SKM-1 treated with dmso at 0.1 percent for 144 hours (cell line): ENCODE data around the gene ANXA4.
"Not testable (repeated sequence)": the region's sequence is repeated elsewhere in the genome, so short reads cannot be mapped to it uniquely, and the experiment has no call there.

Experiments
- DNase-seq: peaks from one replicate; lab custom pipeline; 2025; ENCODE audit not compliant: unreplicated experiment; lab: John Stamatoyannopoulos, UW

Gene ANXA4

DNA sequence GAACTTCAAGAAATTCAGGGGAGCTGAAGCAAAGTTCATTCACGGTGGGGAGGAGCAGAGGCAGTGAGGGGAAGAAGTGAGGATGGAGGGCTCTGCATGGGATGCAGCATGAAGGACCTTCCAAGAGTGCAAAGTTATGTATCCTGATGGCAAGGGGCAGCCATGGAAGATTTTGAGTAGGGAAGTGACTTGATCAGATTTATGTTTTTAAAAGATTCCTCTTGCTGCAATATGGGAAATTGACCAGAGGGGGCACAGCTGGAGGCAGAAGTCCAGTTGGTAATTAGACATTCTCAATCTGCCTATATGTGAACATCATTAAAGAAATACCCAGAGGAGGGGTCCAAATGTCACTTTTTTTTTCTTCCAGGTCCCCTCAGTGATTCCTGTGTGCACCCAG is 21.5 kb upstream of the ANXA4 start:
- peak; percentile 16 for DNase-seq

DNA sequence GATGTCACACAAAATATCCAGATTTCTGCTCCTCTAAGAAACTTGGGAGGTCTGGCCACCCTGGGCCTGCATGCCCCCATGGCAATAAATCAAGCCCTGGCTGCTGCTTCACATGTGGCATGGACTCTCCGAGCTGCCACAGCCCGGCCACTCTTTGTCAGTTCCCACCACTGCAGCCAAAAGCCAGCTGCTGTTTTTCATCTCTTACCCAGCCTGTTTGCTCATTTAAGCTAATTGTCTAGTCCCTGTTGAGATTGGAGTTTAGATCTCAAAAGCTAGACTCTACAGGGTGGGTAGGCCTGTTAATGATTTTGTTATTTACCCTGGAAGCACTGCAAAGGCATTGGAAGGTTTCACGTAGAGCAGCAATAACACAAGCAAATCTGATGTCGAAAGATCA is 20.9 kb upstream of the ANXA4 start:
- DNase-seq: no peak

DNA sequence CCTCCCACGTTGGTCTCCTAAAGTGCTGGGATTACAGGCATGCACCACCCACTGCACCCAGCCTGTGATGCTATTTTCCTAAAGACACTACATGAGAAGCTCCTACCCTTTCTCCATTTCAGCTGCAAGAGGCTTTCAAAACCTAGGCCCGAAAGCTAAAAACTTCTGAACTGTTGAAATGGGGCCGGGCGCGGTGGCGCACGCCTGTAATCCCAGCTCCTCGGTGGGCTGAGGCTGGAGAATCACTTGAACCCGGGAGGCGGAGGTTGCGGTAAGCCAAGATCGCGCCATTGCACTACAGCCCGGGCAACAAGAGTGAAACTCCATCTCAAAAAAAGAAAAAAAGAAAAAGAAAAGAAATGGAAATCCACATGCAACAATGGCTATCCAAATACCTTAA is 18.1 kb upstream of the ANXA4 start:
- DNase-seq: no peak

DNA sequence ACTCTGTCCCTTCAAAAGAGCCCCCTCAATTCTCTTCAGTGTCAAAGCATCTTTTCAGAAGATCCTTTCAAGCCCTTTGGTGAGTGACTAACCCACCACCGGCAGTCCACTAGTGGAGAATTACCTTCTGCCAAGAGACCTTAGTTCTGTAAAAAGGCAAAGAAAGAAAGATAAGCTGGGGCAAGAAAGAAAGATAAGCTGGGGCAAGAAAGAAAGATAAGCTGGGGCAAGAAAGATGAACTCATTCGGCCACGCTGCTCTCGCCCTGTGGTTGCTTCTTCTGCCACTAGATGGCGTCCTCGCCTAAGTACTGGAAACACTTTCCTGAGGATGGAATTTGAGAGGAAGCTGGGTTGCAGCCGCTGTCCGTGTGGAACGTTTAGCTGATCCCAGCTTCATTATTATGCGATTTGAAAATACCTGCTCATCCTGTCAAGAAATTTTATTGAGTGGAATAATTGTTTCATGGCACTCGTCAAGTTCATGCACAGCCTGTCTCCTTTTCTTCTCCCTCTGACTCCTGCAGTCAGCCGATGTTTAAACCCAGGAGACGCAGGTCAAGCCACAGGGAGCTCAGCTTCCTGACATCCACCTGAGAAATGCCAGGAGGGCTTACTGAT is 17.3 kb upstream of the ANXA4 start:
- peak; percentile 70 for DNase-seq

DNA sequence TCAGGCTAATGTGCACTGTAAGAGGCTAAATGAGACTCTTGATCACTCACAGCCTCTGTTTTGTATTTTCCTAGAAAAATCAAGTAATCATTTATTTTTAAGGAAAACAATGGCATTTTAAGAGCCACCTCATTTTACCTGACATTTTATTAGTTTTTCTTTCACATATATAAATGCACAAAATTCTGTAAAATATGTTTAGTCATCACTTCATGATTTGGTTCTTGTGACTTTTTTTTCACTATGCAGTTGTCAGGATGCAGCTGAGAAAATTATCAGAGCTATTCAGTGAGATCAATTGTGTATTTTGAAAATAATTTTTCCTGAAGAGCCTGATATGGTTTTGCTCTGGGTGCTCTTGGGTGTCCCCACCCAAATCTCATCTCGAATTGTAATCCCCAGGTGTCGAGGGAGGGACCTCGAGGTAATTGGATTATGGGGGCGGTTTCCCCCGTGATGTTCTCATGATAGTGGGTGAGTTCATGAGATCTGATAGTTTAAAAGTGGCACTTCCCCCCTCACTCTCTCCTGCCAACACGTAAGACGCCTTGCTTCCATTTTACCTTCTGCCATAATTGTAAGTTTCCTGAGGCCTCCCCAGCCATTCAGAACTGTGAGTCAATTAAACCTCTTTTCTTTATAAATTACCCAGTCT is 16.1 kb upstream of the ANXA4 start:
- no peak for DNase-seq

DNA sequence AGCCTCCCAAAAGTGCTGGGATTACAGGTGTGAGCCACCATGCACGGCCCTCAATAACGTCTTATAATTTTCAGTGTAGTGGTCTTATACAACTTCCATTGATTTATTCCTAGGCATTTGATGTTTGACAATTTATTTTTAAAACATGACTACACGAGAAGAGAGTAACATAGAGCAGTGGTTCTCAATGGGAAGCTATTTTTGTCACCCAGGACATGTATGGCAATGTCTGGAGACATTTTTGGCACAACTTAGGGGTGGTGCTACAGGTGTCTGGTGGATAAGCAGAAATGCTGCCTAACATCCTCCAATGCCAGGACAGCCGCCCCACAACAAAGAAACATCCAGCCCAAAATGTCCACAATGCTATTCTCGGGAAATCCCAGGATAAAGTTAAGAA is 12.7 kb upstream of the ANXA4 start:
- DNase-seq: no peak

DNA sequence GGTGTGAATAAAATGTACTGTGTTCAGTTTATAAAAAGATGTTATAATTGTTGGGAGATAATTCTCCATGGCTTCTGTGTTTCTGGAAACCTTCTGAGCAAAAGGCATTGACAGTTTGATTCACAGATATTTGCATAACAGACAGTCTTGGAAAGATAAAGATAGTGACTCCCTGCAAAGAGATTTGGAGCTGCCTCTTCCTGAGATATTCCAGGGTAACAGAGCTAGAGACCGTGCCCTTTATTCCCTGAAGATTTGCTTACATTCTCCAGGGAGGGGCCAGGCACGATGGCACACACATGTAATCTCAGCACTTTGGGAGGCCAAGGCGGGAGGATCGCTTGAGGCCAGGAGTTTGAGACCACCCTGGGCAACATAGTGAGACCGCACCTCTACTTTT is 12.2 kb upstream of the ANXA4 start:
- no peak for DNase-seq

DNA sequence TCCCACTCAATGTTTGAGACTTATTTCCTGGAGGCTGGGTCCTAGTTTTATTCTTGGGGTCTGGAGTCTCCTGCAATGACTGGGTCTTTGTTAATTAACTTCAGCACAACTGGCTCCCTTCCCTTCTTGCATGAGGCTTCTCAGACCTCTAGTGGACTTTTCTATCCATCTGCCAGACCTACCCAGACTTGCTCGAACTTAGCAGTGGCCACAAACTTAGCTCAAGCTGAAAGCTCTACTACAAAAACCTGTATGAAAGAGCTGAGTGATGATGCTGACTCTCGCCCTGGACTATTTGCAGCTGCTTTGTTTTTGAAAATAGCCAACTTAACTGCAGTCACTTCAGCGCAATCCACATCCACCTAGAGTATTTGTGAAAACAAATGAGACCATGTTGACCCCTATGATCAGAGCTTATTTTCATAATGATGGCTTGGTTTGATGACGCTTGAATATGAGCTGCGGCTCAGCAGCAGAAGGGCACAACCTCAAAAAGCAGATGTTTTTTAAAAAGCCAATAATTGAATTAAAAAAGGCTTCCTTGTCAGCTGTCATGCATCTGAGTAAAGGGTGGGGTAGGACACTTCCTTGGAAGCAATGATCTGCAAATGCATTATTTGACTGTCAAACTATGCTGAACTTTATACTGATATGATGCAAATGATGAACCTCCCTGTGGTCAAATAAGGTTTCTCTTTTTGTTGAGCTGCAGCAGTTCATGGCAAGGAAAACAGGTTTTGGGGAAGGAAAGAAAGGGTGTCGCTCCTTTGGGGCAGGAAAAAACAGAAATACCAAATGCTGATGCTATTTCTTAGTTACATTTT is 10.6 kb upstream of the ANXA4 start:
- no peak for DNase-seq

DNA sequence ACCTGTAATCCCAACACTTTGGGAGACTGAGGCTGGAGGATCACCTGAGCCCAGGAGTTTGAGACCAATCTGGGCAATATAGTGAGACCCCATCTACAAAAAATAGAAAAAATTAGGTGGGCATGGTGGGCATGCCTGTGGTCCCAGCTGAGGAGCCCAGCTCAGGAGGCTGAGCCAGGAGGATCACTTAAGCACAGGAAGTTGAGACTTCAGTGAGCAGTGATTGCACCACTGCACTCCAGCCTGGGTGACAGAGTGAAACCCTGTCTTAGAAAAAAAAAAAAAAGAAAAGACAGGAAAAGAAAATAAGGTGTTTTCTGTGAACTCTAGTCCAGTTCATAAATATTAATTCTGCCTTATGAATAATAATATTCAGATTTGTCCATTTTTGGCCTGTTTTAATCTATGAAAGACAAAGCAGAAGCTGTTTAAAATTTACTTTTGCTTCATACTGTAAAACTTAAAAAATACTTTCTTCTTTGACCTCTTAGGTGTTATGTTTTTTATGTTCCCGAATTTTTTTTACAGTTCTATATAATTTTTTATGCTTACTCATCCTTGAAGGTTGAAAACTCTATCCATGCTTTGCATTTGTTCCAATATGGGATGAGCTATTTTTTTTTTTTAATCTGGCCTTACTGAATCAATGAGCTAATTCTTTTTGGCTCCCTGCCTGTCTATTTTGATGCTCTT is 8.4 kb upstream of the ANXA4 start:
- no peak for DNase-seq

DNA sequence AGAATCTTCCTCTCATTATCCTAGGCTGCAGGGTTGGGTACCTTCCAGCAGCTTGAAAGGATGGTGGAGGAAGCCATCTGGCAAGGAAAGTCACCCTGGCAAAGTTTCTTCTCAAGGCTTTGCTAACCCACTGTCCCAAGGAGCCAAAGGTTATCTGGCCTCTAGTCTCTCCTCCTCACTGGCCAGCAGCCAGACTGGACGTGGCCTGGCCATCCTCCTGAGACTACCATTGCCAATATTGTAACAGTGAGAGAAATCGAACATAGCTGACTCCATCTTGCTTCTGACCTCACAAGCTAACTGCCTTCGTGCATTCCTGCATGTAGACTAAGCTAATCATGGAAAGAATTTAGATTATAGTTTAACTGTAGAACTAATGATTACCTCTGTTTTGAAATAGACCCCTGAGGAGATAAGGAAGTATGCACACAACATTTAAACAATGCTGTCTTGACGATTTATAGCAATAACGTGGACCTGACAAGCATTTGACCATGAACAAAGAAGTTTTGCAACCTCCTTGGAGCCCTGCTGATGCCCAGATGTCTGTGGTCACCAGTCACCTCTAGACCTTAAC is 7.8 kb upstream of the ANXA4 start:
- no peak for DNase-seq

DNA sequence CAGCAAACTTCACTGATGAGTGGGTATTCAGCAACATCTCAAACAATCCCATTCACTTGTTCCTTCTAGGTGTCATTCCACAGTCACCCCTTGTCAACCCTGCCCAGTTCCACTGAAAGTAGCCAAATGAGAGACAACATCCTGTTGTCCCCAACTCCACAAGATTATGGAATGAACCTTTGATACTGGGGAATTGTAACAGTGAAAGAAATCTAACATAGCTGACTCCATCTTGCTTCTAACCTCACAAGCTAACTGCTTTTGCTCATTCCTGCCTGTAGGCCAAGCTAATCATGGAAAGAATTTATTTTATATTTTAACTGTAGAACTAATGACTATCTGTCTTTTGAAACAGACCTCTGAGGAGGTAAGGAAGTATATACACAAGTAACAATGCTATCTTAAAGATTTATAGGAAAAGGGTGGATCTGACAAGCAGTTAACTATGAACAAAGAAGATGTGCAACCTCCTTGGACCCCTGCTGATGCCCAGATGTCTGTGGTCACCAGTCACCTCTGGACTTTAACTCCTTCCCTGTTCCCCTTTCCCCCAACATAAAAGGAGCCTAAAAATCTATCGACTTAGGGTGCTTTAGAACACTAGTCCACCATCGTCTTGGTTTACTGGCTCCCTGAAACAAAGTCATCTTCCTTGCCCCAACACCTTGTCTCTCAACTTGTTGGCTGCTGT is 6.9 kb upstream of the ANXA4 start:
- DNase-seq: no peak

DNA sequence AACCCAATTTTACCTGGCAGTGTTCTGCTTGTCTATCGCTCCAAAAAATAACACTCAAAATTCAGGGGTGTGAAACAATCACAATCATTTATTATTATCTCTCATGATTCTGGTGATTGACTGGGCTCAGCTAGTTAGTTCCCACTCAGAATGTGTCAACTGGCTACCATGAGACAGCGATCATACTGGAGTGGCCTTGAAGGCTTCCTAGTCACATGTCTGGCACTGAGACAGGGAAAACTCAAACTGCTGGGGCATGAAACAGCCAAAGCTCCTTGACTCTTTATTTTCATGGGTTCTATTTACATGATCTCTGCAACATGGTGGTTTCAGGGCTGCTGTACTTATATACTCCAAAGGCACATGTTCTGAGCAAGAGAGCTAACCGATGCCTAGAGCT is 6.2 kb upstream of the ANXA4 start:
- DNase-seq: no peak

DNA sequence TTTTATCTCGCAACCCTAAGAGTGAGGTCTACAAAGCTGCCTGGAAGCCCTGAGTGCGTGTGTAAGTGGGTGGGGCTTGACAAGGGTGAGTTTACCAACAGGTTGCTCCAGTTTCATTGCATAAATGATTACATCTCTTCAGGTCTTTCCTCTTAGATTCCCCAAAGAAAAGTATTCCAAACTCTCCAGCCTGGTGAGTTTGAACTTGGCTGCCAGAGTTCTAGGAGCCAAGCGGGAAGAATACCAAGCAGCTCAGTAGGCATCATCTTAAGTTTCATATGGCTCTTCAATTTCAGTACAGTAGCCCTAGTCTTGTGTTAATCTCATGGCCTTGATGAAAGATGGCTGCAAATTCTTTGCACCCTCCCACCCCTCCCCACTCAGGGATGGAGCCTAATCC is 3.8 kb upstream of the ANXA4 start:
- not testable (repeated sequence) for DNase-seq

DNA sequence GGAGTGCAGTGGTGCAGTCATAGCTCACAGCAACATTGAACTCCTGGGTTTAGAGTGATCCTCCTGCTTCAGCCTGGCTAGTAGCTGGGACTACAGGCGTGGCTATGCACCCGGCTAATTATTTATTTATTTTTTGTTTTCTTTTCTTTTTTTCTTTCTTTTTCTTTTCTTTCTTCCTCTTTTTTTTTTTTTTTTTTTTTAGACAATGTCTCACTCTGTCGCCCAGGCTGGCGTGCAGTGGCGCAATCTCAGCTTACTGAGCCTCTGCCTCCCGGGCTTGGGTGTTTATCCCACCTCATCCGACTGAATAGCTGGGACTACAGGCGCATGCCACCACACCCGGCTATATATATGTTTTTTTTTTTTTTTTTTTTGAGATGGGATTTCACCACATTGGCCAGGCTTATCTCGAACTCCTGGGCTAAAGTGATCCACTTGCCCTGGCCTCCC is 1.4 kb upstream of the ANXA4 start:
- no peak for DNase-seq

DNA sequence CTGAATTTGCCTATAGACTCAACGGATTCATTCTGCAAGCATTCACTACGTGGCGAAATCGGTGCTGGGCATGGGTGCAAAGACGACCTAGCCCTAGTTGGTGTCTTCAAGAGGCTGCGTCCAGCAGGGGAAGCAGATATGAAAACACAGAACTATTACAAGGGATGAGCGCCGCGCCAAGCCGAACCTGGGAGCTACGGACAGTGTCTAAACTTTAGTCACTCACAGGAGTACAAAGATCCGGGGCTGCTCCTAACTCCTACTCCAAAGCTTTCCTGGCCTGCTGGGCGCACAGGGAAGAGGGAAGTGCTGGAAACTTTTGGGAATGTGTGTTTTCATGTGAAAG is 732 bp upstream of the ANXA4 start:
- DNase-seq: peak; percentile 73

DNA sequence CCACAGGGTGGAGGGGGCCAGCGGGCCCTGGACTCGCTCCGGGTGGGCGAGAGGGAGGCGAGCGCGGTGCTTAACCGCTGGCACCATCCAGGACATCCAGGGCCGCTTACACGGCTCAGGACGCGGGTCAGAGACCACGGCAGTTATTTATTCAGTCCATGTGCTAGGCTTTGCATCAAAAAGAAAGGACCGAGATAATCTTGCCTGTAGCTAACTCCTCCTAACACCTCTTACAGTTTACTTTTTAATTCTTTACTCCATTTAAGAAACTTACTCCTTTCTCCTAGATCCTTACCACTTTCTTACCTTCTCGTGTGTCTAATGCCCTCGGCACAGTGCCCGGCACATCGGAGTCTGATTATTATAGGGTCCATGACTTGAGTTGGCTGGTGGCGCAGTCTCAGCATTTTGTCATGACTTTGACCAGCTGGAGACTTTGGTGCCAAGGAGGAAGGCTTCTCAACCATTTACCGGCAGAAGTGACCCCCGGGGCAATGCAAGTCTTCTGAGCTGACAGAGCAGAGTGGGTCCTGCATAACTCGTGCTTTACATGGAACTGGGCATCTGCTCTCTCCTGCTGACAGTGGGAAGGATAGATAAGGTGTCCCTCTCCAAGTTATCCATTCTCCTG is 503 bp downstream of the ANXA4 start:
- DNase-seq: no peak

DNA sequence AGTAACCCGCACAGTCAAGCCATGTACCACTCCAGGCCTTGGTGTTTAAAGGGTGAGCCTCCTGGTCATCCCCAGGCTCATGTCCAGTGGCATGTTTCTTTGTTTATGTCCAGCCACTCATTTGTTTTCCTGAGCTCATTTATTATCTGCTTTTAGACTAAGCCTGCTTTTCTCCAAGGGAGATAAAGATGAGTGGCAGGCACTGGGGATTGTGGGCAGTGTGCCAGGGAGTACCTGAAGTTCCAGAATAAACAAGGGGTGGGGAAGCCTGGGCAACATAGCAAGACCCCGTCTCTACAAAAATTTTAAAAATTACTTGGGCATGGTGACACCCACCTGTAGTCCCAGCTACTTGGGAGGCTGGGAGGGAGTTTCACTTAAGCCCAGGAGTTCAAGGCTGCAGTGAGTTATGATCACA is 1.9 kb downstream of the ANXA4 start:
- DNase-seq: no peak

DNA sequence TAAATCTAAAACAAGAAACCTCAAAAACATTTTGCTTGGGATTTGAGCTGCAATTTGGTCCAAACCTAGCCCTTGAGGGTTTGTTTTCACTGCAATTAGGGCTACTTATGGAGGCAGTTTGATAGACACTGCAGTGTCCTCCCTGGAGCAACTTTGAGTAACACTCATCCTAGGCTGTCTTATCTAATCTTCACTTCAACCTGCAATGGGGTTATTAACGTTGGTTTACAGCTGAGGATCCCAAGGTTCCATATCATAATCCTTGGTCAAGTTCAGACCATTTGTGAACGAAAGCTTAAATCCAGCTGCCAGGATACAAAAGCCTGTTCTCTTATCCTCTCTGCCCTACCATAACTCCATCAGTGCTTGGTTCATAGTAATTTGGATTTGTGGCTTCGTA is 2.5 kb downstream of the ANXA4 start:
- no peak for DNase-seq

DNA sequence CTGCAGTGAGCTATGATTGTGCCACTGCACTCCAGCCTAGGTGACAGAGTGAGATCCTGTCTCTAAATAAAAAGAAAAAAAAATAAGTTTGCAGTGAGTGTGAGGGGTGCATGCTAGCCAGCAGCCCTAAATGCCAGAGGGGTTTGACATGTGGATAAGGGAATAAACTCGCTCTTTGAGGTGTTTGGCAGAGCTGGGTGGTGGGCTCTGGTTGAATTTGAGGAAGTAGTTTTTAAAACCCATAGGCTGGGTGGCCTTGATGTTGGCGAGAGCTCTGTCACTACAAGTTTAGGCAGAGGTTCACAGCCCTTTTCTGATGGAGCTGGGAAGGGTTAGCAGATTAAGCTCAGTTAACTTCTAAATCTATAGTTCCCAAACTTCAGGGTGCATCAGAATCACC is 3.1 kb downstream of the ANXA4 start:
- no peak for DNase-seq

DNA sequence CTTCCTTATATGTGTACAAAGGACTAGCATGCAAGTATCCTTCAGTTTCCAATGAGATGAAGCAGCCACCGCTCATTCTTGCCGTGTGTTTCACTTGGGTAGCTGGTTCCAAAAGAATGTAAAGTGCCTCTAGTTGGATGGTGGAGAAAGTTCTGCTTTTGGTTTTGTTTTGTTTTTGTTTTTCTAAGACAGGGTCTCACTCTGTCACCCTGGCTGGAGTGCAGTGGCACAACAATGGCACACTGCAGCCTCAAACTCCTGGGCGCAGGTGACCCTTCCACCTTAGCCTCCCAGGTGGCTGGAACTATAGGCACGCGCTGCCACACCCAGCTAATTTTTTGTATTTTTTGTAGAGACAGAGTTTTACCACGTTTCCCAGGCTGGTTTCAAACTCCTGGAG is 8.3 kb downstream of the ANXA4 start:
- no peak for DNase-seq
